Measurements from ENCODE around the gene CLDN14.

CLDN14 gene

GRCh38 chr21:36464590-36464989 is 15.3 kb downstream of the CLDN14 start:
- no peak for DNase-seq (ENCODE audit: low read depth)
- no peak overlapping the region for H3K4me3 ChIP-seq (ENCODE audit: control insufficient read depth, low read depth, low read length)
- TF ChIP-seq CTCF (conservative IDR thresholded peaks at IDR 0.05; ENCODE audit: control insufficient read depth, insufficient read depth, low read depth, low read length), result no peak

DNA sequence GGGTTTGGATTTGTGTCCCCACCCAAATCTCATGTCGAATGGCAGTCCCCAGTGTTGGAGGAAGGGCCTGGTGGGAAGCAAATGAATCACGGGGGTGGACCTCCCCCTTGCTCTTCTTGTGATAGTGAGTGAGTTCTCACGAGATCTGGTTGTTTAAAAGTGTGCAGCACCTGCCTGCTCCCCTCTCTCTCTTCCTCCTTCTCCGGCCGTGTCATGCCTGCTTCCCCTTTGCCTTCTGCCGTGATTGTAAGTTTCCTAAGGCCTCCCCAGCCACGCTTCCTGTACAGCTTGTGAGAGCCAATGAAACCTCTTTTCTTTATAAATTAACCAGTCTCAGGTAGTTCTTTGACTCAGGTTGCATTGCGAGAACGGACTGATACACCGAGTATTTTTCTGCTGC is 15.9 kb downstream of the CLDN14 start:
- no peak overlapping the region for H3K4me3 ChIP-seq (ENCODE audit: control insufficient read depth, low read depth, low read length)
- TF ChIP-seq CTCF (conservative IDR thresholded peaks at IDR 0.05; ENCODE audit: control insufficient read depth, insufficient read depth, low read depth, low read length), result no peak
- DNase-seq (ENCODE audit: low read depth), result no peak

DNA sequence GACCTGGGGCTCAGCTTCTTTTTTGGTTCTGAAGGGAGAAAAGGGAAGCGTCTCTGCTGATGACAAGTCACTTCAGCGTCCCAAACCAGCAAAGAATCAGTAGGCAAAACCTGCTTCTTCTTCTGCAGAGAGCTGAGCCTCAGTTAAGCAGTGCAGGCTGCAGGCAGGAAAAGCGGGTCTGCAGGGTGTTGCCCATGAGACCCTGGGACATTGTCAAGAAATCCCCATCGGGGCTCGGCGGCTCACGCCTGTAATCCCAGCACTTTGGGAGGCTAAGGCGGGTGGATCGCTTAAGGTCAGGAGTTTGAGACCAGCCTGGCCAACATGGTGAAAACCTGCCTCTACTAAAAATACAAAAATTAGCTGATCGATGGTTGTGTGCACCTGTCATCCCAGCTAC is 16.7 kb downstream of the CLDN14 start:
- H3K4me3 ChIP-seq (ENCODE audit: control insufficient read depth, low read depth, low read length), result no peak overlapping the region
- DNase-seq (ENCODE audit: low read depth), result no peak
- no peak for TF ChIP-seq CTCF (conservative IDR thresholded peaks at IDR 0.05; ENCODE audit: control insufficient read depth, insufficient read depth, low read depth, low read length)

DNA sequence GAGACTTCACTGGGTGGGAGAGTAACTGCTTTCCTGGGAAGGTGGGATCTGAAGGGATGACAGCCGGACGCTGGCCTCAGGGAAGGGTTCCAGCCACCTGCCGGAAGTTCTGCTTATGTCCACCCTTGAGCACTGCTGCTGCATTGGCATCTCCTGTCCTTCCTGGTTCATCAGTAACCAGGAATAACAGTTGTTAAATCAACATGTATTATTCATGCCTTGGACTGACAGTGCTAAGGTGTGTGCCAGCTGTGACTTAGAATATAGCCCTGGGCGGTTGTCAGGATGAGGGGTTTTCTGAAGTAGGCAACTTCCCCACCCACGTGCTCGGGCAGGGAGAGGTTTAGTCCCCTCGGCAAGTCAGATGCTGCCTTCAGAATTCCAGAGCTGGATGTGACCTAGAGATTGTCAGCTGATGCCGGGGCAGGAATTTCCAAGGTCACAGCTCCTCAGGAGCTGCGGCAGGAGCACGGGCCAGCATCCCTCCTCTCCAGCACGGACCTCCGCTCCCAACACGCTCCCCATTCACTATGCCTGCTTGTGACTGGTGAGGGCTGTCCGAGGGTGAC is 17.9 kb downstream of the CLDN14 start:
- no peak for DNase-seq (ENCODE audit: low read depth)
- H3K4me3 ChIP-seq (ENCODE audit: control insufficient read depth, low read depth, low read length), result no peak overlapping the region
- no peak for TF ChIP-seq CTCF (conservative IDR thresholded peaks at IDR 0.05; ENCODE audit: control insufficient read depth, insufficient read depth, low read depth, low read length)

DNA sequence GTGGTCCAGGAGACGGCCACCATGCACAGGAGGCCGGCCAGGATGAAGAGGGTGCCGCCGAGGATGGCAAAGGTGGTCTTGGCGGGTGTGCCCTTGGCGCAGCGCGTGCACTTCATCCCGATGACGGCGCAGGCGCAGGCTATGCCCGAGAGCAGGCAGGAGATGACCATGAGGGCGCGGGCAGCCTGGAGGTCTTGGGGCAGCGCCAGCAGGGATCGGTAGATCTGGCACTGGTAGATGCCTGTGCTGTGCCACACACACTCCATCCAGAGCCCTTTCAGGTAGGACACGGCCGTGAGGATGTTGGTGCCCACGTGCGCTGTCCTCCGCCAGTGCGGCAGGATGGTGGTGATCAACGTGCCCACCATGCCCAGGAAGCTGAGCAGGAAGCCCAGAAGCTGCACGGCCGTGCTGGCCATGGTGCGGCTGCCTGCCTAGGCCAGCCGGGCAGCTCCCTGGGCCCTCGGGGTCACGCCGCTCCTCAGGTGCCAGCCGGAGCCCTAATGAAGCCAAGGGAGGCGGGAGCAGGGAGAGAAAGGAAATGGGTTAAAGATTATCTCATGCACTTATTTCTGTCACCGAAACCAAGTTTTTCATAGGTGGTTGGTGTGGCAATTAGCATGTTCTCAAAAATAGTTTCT is 18.5 kb downstream of the CLDN14 start:
- no peak for TF ChIP-seq CTCF (conservative IDR thresholded peaks at IDR 0.05; ENCODE audit: control insufficient read depth, insufficient read depth, low read depth, low read length)
- H3K4me3 ChIP-seq (ENCODE audit: control insufficient read depth, low read depth, low read length), result no peak overlapping the region
- DNase-seq (ENCODE audit: low read depth), result no peak

- TF ChIP-seq CTCF (conservative IDR thresholded peaks at IDR 0.05; ENCODE audit: control insufficient read depth, insufficient read depth, low read depth, low read length), result no peak
- no peak overlapping the region for H3K4me3 ChIP-seq (ENCODE audit: control insufficient read depth, low read depth, low read length)
Measured at GRCh38 chr21:36460866-36461265, 19.1 kb downstream of the CLDN14 start.

More at GRCh38 chr21:36460866-36461265, 19.1 kb downstream of the CLDN14 start:
- no peak for DNase-seq (ENCODE audit: low read depth)

Measured in fibroblast of mammary gland (primary cell).